GM18858 (cell line): ENCODE data around the gene IYD.
"Not testable (repeated sequence)": the region's sequence is repeated elsewhere in the genome, so short reads cannot be mapped to it uniquely, and the experiment has no call there.

ENCODE experiments used
- ATAC-seq: cut with Tn5 transposase; IDR thresholded peaks from one replicate; pipeline ENCODE4 v1.9.1; 2021; ENCODE audit not compliant: unreplicated experiment

The IYD gene

GRCh38 chr6:150427037-150427602 is 58.3 kb downstream of the IYD start:
- no peak for ATAC-seq

GRCh38 chr6:150427843-150428242 is 59.0 kb downstream of the IYD start:
- ATAC-seq = no peak

- no peak for ATAC-seq
Observed at GRCh38 chr6:150430815-150431214, 62.0 kb downstream of the IYD start.

GRCh38 chr6:150435360-150435759 is 66.5 kb downstream of the IYD start:
- no peak for ATAC-seq

- ATAC-seq = no peak
Observed at GRCh38 chr6:150435832-150436231, 67.0 kb downstream of the IYD start.

- no peak for ATAC-seq
Observed at GRCh38 chr6:150439373-150439772, 70.6 kb downstream of the IYD start.

- no peak for ATAC-seq
Observed at GRCh38 chr6:150443621-150444020, 74.8 kb downstream of the IYD start.

- no peak for ATAC-seq
Observed at GRCh38 chr6:150444308-150444707, 75.5 kb downstream of the IYD start.

GRCh38 chr6:150445486-150445885 is 76.7 kb downstream of the IYD start:
- no peak for ATAC-seq

GRCh38 chr6:150448221-150448620 is 79.4 kb downstream of the IYD start:
- ATAC-seq = no peak

- ATAC-seq = not testable (repeated sequence)
Observed at GRCh38 chr6:150449055-150449454, 80.2 kb downstream of the IYD start.

- no peak for ATAC-seq
Observed at GRCh38 chr6:150450918-150451317, 82.1 kb downstream of the IYD start.

GRCh38 chr6:150451807-150452427 is 83.1 kb downstream of the IYD start:
- ATAC-seq = no peak

GRCh38 chr6:150452428-150453243 is 83.8 kb downstream of the IYD start:
- ATAC-seq = no peak

GRCh38 chr6:150453357-150453756 is 84.5 kb downstream of the IYD start:
- ATAC-seq = no peak
